Measurements from ENCODE around the gene HAT1. TPM values are rescaled to one million over a fixed set of nuclear protein-coding genes. Genes with fewer than 3 reads are reported as not detected.
"Not testable (repeated sequence)": the region's sequence is repeated elsewhere in the genome, so short reads cannot be mapped to it uniquely, and the experiment has no call there.

HAT1 gene
- polyA plus RNA-seq, 2 of the 4 experiments (the other 2 are of a cell fraction) = 94.3 to 139 TPM

DNA sequence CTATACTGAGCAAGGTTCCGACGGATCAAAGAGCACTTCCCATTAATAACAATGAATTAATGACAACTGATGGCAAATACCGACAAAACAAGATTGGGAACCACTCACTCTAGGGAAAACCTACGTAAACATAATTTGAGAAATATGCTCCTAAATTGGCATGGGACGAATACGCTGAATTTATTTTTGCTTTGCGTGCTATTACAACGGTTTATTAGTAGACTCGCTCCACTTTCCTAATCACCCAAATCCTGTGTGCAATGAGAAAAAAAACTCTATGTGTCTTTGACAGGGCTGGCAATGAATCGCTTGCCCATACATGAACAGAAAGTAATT is 27.7 kb upstream of the HAT1 start:
- H3K27ac ChIP-seq = peak overlapping the region; percentile 92 to 96
- no peak for ATAC-seq
- H3K4me3 ChIP-seq = peak overlapping the region; percentile 92
- FAIRE-seq = no peak
- peaks cover 13% of the 10 kb centered on the region; the same call in 2 of the 3 replicates for H3K4me1 ChIP-seq
- H3K9me3 ChIP-seq = no peaks in the 10 kb centered on the region
- DNase-seq (ENCODE audit: low read depth in 1 of 2, low spot score in 1 of 2) = peak in 1 of 2 experiments; percentile 4
- CTCF ChIA-PET = interaction anchor here (1.3 kb wide), 1 partner anchor 208 kb away, joined by 3 read pairs; the partner anchor contains the start of gene DLX2
- TF ChIP-seq ZFP36 (IDR thresholded peaks at IDR 0.05; ENCODE audit: borderline replicate concordance, partially characterized antibody) (no peak), MAZ (IDR thresholded peaks at IDR 0.05; ENCODE audit: borderline replicate concordance, low read depth, low read length) (no peak), POLR2AphosphoS2 (conservative IDR thresholded peaks at IDR 0.05; ENCODE audit: low read length) (no peak), GATA3 (IDR thresholded peaks at IDR 0.05; ENCODE audit: borderline replicate concordance) (no peak), RFX5 (IDR thresholded peaks at IDR 0.05) (no peak), SMC3 (IDR thresholded peaks at IDR 0.05) (no peak), ATOH8 (CRISPR knock-in tag; IDR thresholded peaks at IDR 0.05; ENCODE audit: low read depth) (no peak), ZC3H11A (IDR thresholded peaks at IDR 0.05) (no peak), CEBPB (IDR thresholded peaks at IDR 0.05) (no peak), BHLHE40 (IDR thresholded peaks at IDR 0.05; ENCODE audit: low read depth, low read length) (no peak), TP53 (CRISPR knock-in tag; IDR thresholded peaks at IDR 0.05) (no peak)
- TF ChIP-seq, protein P1, sequence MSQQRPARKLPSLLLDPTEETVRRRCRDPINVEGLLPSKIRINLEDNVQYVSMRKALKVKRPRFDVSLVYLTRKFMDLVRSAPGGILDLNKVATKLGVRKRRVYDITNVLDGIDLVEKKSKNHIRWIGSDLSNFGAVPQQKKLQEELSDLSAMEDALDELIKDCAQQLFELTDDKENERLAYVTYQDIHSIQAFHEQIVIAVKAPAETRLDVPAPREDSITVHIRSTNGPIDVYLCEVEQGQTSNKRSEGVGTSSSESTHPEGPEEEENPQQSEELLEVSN (IDR thresholded peaks at IDR 0.05; ENCODE audit: borderline replicate concordance, low read depth) = no peak
- peak overlapping the region; percentile 87 for H3K4me2 ChIP-seq
- WGBS (ENCODE audit: missing lambda C conversion rate) = 36% methylated on average over 10 of the region's 10 CpGs
- POLR2A ChIA-PET = interaction anchor here (1.2 to 2.0 kb wide), 3 partner anchors 27 to 208 kb away, joined by 9 to 11 read pairs (median 9); partner anchors contain the start of genes DLX1, DLX2 and HAT1

DNA sequence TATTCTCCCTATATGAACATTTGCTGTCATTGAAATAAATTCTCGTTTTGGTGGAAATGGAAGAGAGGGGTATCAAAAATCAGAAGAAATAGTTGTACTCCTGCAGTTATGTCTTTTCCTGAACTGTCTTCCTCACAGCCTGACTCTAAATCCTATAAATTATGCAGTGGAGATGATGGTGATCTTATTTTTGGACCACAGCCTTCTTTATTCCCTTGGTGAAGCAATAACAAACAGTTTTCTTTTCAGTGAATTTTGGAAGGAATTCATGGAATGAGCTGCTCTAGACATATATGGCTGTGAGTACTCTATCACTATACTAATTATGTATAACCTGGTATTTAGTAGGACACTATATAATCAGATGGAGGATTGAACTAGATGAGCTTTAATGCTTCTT is 26.5 kb upstream of the HAT1 start:
- ChIA-PET CTCF (interaction anchor here (0.8 to 1.0 kb wide), 2 partner anchors 13 to 19 kb away, joined by 3 to 4 read pairs; no protein-coding TSS in a partner anchor), POLR2A (no interaction called here)

DNA sequence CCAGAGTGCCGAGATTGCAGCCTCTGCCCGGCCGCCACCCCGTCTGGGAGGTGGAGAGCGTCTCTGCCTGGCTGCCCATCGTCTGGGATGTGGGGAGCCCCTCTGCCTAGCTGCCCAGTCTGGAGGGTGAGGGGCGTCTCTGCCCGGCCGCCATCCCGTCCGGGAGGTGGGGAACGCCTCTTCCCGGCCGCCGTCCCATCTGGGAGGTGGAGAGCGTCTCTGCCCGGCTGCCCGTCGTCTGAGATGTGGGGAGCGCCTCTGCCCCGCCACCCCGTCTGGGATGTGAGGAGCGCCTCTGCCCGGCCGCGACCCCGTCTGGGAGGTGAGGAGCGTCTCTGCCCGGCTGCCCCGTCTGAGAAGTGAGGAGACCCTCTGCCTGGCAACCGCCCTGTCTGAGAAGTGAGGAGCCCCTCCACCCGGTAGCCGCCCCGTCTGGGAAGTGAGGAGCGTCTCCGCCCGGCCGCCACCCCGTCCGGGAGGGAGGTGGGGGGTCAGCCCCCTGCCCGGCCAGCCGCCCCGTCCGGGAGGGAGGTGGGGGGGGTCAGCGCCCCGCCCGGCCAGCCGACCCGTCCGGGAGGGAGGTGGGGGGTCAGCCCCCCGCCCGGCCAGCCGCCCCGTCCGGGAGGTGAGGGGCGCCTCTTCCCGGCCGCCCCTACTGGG is 22.5 kb upstream of the HAT1 start:
- H3K4me2 ChIP-seq; H3K4me1 ChIP-seq; ATAC-seq; H3K4me3 ChIP-seq; H3K27ac ChIP-seq; POLR2A ChIA-PET; FAIRE-seq; H3K9me3 ChIP-seq; DNase-seq (ENCODE audit: low read depth in 1 of 2, low spot score in 1 of 2); CTCF ChIA-PET: not testable (repeated sequence)
- 75% methylated on average over 4 of the region's 58 CpGs for WGBS (ENCODE audit: missing lambda C conversion rate)

More for the DNA sequence above, 26.5 kb upstream of the HAT1 start:
- ATAC-seq (no peak), DNase-seq (ENCODE audit: low read depth in 1 of 2, low spot score in 1 of 2) (no peak), FAIRE-seq (no peak)
- Histone ChIP-seq H3K27ac (no peak overlapping the region), H3K4me1 (peaks cover 13% of the 10 kb centered on the region; the same call in 2 of the 3 replicates), H3K4me3 (no peak overlapping the region), H3K4me2 (no peak overlapping the region), H3K9me3 (no peaks in the 10 kb centered on the region)
- WGBS (ENCODE audit: missing lambda C conversion rate) = 80% methylated on average over 1 of the region's 1 CpG
- TF ChIP-seq HDAC2 (IDR thresholded peaks at IDR 0.05) (no peak), FOSL2 (IDR thresholded peaks at IDR 0.05) (no peak), FOSL2 (CRISPR knock-in tag; IDR thresholded peaks at IDR 0.05) (no peak), GATA3 (IDR thresholded peaks at IDR 0.05; ENCODE audit: borderline replicate concordance) (no peak), MAX (IDR thresholded peaks at IDR 0.05) (no peak), NFE2L2 (conservative IDR thresholded peaks at IDR 0.05; ENCODE audit: low read length) (no peak), TP53 (CRISPR knock-in tag; IDR thresholded peaks at IDR 0.05) (no peak), FOXS1 (CRISPR knock-in tag; IDR thresholded peaks at IDR 0.05) (no peak), CHD2 (IDR thresholded peaks at IDR 0.05; ENCODE audit: low read length, partially characterized antibody) (no peak), CHD4 (IDR thresholded peaks at IDR 0.05; ENCODE audit: borderline replicate concordance) (no peak), NR3C1 (IDR thresholded peaks at IDR 0.05) (no peak), CBX8 (IDR thresholded peaks at IDR 0.05) (no peak), HMGXB4 (CRISPR knock-in tag; IDR thresholded peaks at IDR 0.05; ENCODE audit: borderline replicate concordance) (no peak), RARB (CRISPR knock-in tag; IDR thresholded peaks at IDR 0.05) (no peak), ESRRA (IDR thresholded peaks at IDR 0.05; ENCODE audit: borderline replicate concordance, low read length) (no peak), FOSB (CRISPR knock-in tag; IDR thresholded peaks at IDR 0.05) (no peak), EHMT2 (IDR thresholded peaks at IDR 0.05; ENCODE audit: low read depth) (no peak)

All from A549 (cell line).